ENCODE results near the gene ATRIP.

ATRIP gene

GRCh38 chr3:48426401-48426909 is 20.1 kb upstream of the ATRIP start:
- peak overlapping the region; percentile 97 to 99 for H3K27ac ChIP-seq
- no peak for DNase-seq (ENCODE audit: low spot score)
- TF ChIP-seq CTCF (IDR thresholded peaks at IDR 0.05), result no peak
- H3K4me3 ChIP-seq, result peak overlapping the region; percentile 97

GRCh38 chr3:48426944-48427629 is 19.4 kb upstream of the ATRIP start:
- no peak for DNase-seq (ENCODE audit: low spot score)
- Histone ChIP-seq H3K4me3 (peak overlapping the region; percentile 97), H3K27ac (peak overlapping the region; percentile 97 to 99)
- TF ChIP-seq CTCF (IDR thresholded peaks at IDR 0.05), result no peak

GRCh38 chr3:48427630-48427962 is 18.9 kb upstream of the ATRIP start:
- peak overlapping the region; percentile 97 for H3K4me3 ChIP-seq
- H3K27ac ChIP-seq, result peak overlapping the region; percentile 97 to 99
- no peak for DNase-seq (ENCODE audit: low spot score)
- no peak for TF ChIP-seq CTCF (IDR thresholded peaks at IDR 0.05)

GRCh38 chr3:48428088-48428571 is 18.4 kb upstream of the ATRIP start:
- DNase-seq (ENCODE audit: low spot score), result no peak
- TF ChIP-seq CTCF (IDR thresholded peaks at IDR 0.05), result no peak
- Histone ChIP-seq H3K27ac (peak overlapping the region; percentile 97 to 99), H3K4me3 (peak overlapping the region; percentile 97)

- no peak for TF ChIP-seq CTCF (IDR thresholded peaks at IDR 0.05)
- no peak for DNase-seq (ENCODE audit: low spot score)
- H3K4me3 ChIP-seq, result peak overlapping the region; percentile 97
- H3K27ac ChIP-seq, result peak overlapping the region; percentile 97 to 99
Measured at GRCh38 chr3:48428572-48429316, 17.8 kb upstream of the ATRIP start.

- DNase-seq (ENCODE audit: low spot score), result no peak
- TF ChIP-seq CTCF (IDR thresholded peaks at IDR 0.05), result no peak
Measured at GRCh38 chr3:48429317-48429959, 17.1 kb upstream of the ATRIP start.

More at GRCh38 chr3:48429317-48429959, 17.1 kb upstream of the ATRIP start:
- Histone ChIP-seq H3K4me3 (peak overlapping the region; percentile 97), H3K27ac (peak overlapping the region; percentile 97 to 99)
